GM23338 (cell line): ENCODE results near the gene DDI2. TPM values are rescaled to one million over a fixed set of nuclear protein-coding genes. Genes with fewer than 3 reads are reported as not detected.

ENCODE experiments used
- ATAC-seq: fragments of 200-7000 bp; cut with Tn5 transposase; 3 replicates; pipeline ENCODE4 v1.9.1; 2020
- DNase-seq: peaks from one replicate; pipeline ENCODE4 v3.0.0-alpha.2; 2015; ENCODE audit warnings: low spot score
- H2AFZ ChIP-seq: fragments of 200-600 bp; sonication (generic); 2 replicates; pipeline ENCODE4 v1.8.0; 2016; ENCODE audit warnings: antibody characterized with exemption, mild to moderate bottlenecking, moderate library complexity
- H3F3A ChIP-seq: fragments of 200-600 bp; sonication (generic); replicated peaks from 2 replicates; pipeline ENCODE4 v1.8.0; 2017; ENCODE audit warnings: antibody characterized with exemption, mixed run types, low read depth
- H3K27ac ChIP-seq: fragments of 200-600 bp; sonication (generic); 2 replicates; pipeline ENCODE4 v1.6.1; 2016; ENCODE audit warnings: low read depth
- H3K27me3 ChIP-seq: fragments of 200-600 bp; sonication (generic); 2 replicates; pipeline ENCODE4 v1.8.0; 2016; ENCODE audit warnings: mild to moderate bottlenecking, mixed run types, moderate library complexity; ENCODE audit not compliant: insufficient read depth
- H3K36me3 ChIP-seq: fragments of 200-600 bp; sonication (generic); 2 replicates; pipeline ENCODE4 v1.8.0; 2016; ENCODE audit warnings: mild to moderate bottlenecking; ENCODE audit not compliant: insufficient read depth
- H3K4me1 ChIP-seq: fragments of 200-600 bp; sonication (generic); 2 replicates; pipeline ENCODE4 v1.8.0; 2016; ENCODE audit warnings: mild to moderate bottlenecking, moderate library complexity; ENCODE audit not compliant: insufficient read depth
- H3K4me2 ChIP-seq: fragments of 200-600 bp; sonication (generic); 2 replicates; pipeline ENCODE4 v1.7.1; 2017; ENCODE audit warnings: mixed run types
- H3K4me3 ChIP-seq: fragments of 200-600 bp; sonication (generic); 2 replicates; pipeline ENCODE4 v1.6.1; 2016; ENCODE audit warnings: mixed run types
- H3K79me2 ChIP-seq: fragments of 200-600 bp; sonication (generic); replicated peaks from 2 replicates; pipeline ENCODE4 v1.8.0; 2017; ENCODE audit warnings: mild to moderate bottlenecking; ENCODE audit not compliant: insufficient read depth
- H3K9me2 ChIP-seq: fragments of 200-600 bp; sonication (generic); 2 replicates; pipeline ENCODE4 v1.8.0; 2017; ENCODE audit not compliant: insufficient read depth
- H4K20me1 ChIP-seq: fragments of 200-600 bp; sonication (generic); replicated peaks from 2 replicates; pipeline ENCODE4 v1.8.0; 2017; ENCODE audit warnings: mild to moderate bottlenecking; ENCODE audit not compliant: insufficient read depth
- H3K27ac Mint-ChIP-seq: 2 replicates; pipeline ENCODE4 v1.8.0; 2020; ENCODE audit warnings: inconsistent platforms, mild to moderate bottlenecking, moderate library complexity, mixed read lengths
- H3K27me3 Mint-ChIP-seq: 3 replicates; pipeline ENCODE4 v1.8.0; 2022; ENCODE audit warnings: low read depth, mild to moderate bottlenecking, moderate library complexity, mixed read lengths, inconsistent platforms; ENCODE audit not compliant: insufficient read depth, poor library complexity
- H3K36me3 Mint-ChIP-seq: 3 replicates; pipeline ENCODE4 v1.8.0; 2021; ENCODE audit warnings: low read depth, mild to moderate bottlenecking, inconsistent platforms, moderate library complexity, mixed read lengths
- H3K4me1 Mint-ChIP-seq: 3 replicates; pipeline ENCODE4 v1.8.0; 2020; ENCODE audit warnings: mild to moderate bottlenecking, inconsistent platforms, mixed read lengths
- H3K4me3 Mint-ChIP-seq: 3 replicates; pipeline ENCODE4 v1.8.0; 2021; ENCODE audit warnings: moderate library complexity, mild to moderate bottlenecking, inconsistent platforms, mixed read lengths
- H3K9me3 Mint-ChIP-seq: 3 replicates; pipeline ENCODE4 v1.8.0; 2020; ENCODE audit warnings: moderate library complexity, mild to moderate bottlenecking, inconsistent platforms, mixed read lengths
- CREB1 ChIP-seq: fragments of 250-450 bp; sonication (Bioruptor Pico); IDR thresholded peaks from 2 replicates; pipeline ENCODE4 v1.5.0; 2020; ENCODE audit warnings: low read depth, mild to moderate bottlenecking, moderate library complexity
- CTCF ChIP-seq, 2 experiments: fragments of 200-600 bp in 1 of 2; sonication (generic) in 1 of 2; conservative IDR thresholded peaks; 2 replicates each; pipeline versions ENCODE4 v1.5.1 to v1.6.1; 2016 to 2017; ENCODE audit warnings: antibody characterized with exemption in 2 of 2, low read depth in 2 of 2, mild to moderate bottlenecking in 2 of 2, moderate library complexity in 1 of 2
- EZH2 ChIP-seq: fragments of 200-600 bp; sonication (generic); IDR thresholded peaks from one replicate; pipeline ENCODE4 v1.8.0; 2017; ENCODE audit warnings: antibody characterized with exemption, mild to moderate bottlenecking, low read depth; ENCODE audit not compliant: unreplicated experiment
- EZH2phosphoT487 ChIP-seq: fragments of 200-600 bp; sonication (generic); IDR thresholded peaks from one replicate; pipeline ENCODE4 v1.8.1; 2018; ENCODE audit warnings: antibody characterized with exemption; ENCODE audit not compliant: unreplicated experiment
- JUNB ChIP-seq: IDR thresholded peaks from one replicate; pipeline ENCODE4 v1.6.1; 2016; ENCODE audit warnings: antibody characterized with exemption; ENCODE audit not compliant: unreplicated experiment
- NANOG ChIP-seq: IDR thresholded peaks from 2 replicates; pipeline ENCODE4 v1.6.1; 2016; ENCODE audit warnings: antibody characterized with exemption, borderline replicate concordance
- POLR2AphosphoS5 ChIP-seq: IDR thresholded peaks from 2 replicates; pipeline ENCODE4 v1.6.1; 2016; ENCODE audit warnings: antibody characterized with exemption, low read depth
- REST ChIP-seq: IDR thresholded peaks from one replicate; pipeline ENCODE4 v1.6.1; 2018; ENCODE audit warnings: antibody characterized with exemption; ENCODE audit not compliant: unreplicated experiment
- STAT1 ChIP-seq: IDR thresholded peaks from one replicate; pipeline ENCODE4 v1.6.1; 2016; ENCODE audit warnings: antibody characterized with exemption; ENCODE audit not compliant: unreplicated experiment
- ZNF114 ChIP-seq: fragments of 250-450 bp; sonication (Bioruptor Pico); IDR thresholded peaks from 2 replicates; pipeline ENCODE4 v1.5.0; 2020; ENCODE audit warnings: mild to moderate bottlenecking, moderate library complexity
- ZNF331 ChIP-seq: fragments of 250-450 bp; sonication (Bioruptor Pico); IDR thresholded peaks from 2 replicates; pipeline ENCODE4 v1.5.0; 2020; ENCODE audit warnings: low read depth, mild to moderate bottlenecking, moderate library complexity
- polyA plus RNA-seq: library from polyadenylated mRNA; unstranded; fragments of >200 nt; fragmentation: Nextera tagmentation; extraction: Ambion mirVana; gene quantifications from 2 replicates; pipeline ENCODE4 v1.2.1, GENCODE V29; 2016
- total RNA-seq: library from RNA; depleted of rRNA; stranded (reverse); fragments of >200 nt; shearing (Covaris generic); gene quantifications from 2 replicates; pipeline ENCODE4 v1.2.3, GENCODE V29; 2014
- TF ChIP-seq, protein P1 (sequence below): IDR thresholded peaks from 2 replicates; pipeline ENCODE4 v1.6.1; 2016; ENCODE audit warnings: antibody characterized with exemption
- TF ChIP-seq, protein P2 (sequence below): fragments of 250-450 bp; sonication (Bioruptor Pico); IDR thresholded peaks from 2 replicates; pipeline ENCODE4 v1.5.0; 2020; ENCODE audit warnings: mild to moderate bottlenecking, moderate library complexity

The DDI2 gene
- total and polyA plus RNA-seq, 2 experiments from 2014 or later: 8.0 to 43.3 TPM

GRCh38 chr1:15639262-15639661 lies 22.0 kb downstream of the DDI2 start:
- DNase-seq (no peak), ATAC-seq (no peak)
- Histone ChIP-seq H3F3A (peaks cover 12% of the 10 kb centered on the region; the same call in 1 of the 2 replicates), H4K20me1 (peaks cover 20% of the 10 kb centered on the region), H3K9me2 (no peaks in the 10 kb centered on the region), H3K4me3 (no peak overlapping the region), H3K36me3 (peaks cover 64% of the 10 kb centered on the region), H3K79me2 (peaks cover 9% of the 10 kb centered on the region; the same call in 1 of the 2 replicates), H3K27me3 (no peaks in the 10 kb centered on the region), H2AFZ (no peak overlapping the region), H3K4me2 (no peak overlapping the region), H3K4me1 (no peaks in the 10 kb centered on the region), H3K27ac (no peak overlapping the region)
- TF ChIP-seq STAT1 (no peak), ZNF114 (CRISPR knock-in tag) (no peak), CREB1 (CRISPR knock-in tag) (no peak), NANOG (no peak), EZH2phosphoT487 (no peak), CTCF (conservative IDR thresholded peaks at IDR 0.05; ENCODE audit: low read depth in 2 of 2) (no peak), POLR2AphosphoS5 (no peak), EZH2 (no peak), REST (no peak), JUNB (no peak), ZNF331 (no peak)
- TF ChIP-seq, protein P1, sequence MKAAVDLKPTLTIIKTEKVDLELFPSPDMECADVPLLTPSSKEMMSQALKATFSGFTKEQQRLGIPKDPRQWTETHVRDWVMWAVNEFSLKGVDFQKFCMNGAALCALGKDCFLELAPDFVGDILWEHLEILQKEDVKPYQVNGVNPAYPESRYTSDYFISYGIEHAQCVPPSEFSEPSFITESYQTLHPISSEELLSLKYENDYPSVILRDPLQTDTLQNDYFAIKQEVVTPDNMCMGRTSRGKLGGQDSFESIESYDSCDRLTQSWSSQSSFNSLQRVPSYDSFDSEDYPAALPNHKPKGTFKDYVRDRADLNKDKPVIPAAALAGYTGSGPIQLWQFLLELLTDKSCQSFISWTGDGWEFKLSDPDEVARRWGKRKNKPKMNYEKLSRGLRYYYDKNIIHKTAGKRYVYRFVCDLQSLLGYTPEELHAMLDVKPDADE: no peak
- TF ChIP-seq, protein P2, sequence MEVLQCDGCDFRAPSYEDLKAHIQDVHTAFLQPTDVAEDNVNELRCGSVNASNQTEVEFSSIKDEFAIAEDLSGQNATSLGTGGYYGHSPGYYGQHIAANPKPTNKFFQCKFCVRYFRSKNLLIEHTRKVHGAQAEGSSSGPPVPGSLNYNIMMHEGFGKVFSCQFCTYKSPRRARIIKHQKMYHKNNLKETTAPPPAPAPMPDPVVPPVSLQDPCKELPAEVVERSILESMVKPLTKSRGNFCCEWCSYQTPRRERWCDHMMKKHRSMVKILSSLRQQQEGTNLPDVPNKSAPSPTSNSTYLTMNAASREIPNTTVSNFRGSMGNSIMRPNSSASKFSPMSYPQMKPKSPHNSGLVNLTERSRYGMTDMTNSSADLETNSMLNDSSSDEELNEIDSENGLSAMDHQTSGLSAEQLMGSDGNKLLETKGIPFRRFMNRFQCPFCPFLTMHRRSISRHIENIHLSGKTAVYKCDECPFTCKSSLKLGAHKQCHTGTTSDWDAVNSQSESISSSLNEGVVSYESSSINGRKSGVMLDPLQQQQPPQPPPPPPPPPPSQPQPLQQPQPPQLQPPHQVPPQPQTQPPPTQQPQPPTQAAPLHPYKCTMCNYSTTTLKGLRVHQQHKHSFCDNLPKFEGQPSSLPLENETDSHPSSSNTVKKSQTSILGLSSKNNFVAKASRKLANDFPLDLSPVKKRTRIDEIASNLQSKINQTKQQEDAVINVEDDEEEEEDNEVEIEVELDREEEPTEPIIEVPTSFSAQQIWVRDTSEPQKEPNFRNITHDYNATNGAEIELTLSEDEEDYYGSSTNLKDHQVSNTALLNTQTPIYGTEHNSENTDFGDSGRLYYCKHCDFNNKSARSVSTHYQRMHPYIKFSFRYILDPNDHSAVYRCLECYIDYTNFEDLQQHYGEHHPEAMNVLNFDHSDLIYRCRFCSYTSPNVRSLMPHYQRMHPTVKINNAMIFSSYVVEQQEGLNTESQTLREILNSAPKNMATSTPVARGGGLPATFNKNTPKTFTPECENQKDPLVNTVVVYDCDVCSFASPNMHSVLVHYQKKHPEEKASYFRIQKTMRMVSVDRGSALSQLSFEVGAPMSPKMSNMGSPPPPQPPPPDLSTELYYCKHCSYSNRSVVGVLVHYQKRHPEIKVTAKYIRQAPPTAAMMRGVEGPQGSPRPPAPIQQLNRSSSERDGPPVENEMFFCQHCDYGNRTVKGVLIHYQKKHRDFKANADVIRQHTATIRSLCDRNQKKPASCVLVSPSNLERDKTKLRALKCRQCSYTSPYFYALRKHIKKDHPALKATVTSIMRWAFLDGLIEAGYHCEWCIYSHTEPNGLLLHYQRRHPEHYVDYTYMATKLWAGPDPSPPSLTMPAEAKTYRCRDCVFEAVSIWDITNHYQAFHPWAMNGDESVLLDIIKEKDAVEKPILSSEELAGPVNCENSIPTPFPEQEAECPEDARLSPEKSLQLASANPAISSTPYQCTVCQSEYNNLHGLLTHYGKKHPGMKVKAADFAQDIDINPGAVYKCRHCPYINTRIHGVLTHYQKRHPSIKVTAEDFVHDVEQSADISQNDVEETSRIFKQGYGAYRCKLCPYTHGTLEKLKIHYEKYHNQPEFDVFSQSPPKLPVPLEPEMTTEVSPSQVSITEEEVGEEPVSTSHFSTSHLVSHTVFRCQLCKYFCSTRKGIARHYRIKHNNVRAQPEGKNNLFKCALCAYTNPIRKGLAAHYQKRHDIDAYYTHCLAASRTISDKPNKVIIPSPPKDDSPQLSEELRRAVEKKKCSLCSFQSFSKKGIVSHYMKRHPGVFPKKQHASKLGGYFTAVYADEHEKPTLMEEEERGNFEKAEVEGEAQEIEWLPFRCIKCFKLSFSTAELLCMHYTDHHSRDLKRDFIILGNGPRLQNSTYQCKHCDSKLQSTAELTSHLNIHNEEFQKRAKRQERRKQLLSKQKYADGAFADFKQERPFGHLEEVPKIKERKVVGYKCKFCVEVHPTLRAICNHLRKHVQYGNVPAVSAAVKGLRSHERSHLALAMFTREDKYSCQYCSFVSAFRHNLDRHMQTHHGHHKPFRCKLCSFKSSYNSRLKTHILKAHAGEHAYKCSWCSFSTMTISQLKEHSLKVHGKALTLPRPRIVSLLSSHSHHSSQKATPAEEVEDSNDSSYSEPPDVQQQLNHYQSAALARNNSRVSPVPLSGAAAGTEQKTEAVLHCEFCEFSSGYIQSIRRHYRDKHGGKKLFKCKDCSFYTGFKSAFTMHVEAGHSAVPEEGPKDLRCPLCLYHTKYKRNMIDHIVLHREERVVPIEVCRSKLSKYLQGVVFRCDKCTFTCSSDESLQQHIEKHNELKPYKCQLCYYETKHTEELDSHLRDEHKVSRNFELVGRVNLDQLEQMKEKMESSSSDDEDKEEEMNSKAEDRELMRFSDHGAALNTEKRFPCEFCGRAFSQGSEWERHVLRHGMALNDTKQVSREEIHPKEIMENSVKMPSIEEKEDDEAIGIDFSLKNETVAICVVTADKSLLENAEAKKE (CRISPR knock-in tag): no peak
- Mint-ChIP-seq H3K27ac (no peak overlapping the region), H3K4me1 (no peaks in the 10 kb centered on the region), H3K36me3 (peaks cover 83% of the 10 kb centered on the region), H3K4me3 (no peak overlapping the region), H3K27me3 (peaks cover 2% of the 10 kb centered on the region), H3K9me3 (no peaks in the 10 kb centered on the region)
